Non-pigmented ciliary epithelial cell (primary cell): ENCODE data around the gene S1PR2.

Source experiments
- DNase-seq: peaks from one replicate; pipeline ENCODE4 v3.0.0-alpha.2; 2010; ENCODE audit warnings: low read depth

Gene S1PR2, protein sequence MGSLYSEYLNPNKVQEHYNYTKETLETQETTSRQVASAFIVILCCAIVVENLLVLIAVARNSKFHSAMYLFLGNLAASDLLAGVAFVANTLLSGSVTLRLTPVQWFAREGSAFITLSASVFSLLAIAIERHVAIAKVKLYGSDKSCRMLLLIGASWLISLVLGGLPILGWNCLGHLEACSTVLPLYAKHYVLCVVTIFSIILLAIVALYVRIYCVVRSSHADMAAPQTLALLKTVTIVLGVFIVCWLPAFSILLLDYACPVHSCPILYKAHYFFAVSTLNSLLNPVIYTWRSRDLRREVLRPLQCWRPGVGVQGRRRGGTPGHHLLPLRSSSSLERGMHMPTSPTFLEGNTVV

DNA sequence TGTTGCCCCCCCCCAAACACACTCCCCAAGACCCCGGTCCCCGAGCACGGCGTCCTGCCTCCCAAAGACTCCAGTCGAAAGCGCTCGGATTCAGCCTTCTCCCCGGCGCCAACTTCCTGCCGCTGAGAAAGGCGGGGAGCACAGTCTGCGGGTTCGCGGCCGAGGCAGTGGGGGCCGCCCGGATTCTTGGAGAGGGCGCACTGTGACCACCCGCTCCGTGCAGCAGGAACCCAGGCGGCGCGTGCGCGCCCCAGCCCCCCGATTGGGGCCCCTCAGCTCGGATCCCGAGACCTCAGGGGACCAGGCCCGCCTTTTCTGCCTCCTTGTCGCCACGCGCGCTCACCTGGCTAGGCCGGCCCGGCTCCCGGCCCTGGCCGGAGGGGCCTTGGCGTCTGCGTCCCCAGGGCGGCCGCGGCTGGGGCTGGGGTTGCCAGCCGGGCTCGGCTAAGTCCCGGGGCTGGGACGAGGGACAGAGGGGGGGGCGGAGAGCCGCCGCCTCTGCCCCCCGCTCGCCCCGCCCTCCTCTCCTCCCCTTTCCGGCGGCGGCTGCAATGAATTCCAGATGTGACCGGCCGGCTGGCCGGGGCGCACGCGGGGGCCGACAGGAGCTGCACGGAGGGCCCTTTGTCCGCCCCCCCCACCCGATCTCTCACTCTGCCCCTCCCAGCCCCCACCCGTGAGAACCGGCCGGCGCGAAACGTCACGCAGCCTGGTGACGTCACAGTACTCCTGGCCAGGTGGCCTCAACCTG lies at the start of gene S1PR2:
Gene S1PR2, minus strand, starts transcription at position 471 of the 751 bp plus-strand sequence. CDS start 6,426 bp downstream, outside the sequence.
- no peak for DNase-seq

DNA sequence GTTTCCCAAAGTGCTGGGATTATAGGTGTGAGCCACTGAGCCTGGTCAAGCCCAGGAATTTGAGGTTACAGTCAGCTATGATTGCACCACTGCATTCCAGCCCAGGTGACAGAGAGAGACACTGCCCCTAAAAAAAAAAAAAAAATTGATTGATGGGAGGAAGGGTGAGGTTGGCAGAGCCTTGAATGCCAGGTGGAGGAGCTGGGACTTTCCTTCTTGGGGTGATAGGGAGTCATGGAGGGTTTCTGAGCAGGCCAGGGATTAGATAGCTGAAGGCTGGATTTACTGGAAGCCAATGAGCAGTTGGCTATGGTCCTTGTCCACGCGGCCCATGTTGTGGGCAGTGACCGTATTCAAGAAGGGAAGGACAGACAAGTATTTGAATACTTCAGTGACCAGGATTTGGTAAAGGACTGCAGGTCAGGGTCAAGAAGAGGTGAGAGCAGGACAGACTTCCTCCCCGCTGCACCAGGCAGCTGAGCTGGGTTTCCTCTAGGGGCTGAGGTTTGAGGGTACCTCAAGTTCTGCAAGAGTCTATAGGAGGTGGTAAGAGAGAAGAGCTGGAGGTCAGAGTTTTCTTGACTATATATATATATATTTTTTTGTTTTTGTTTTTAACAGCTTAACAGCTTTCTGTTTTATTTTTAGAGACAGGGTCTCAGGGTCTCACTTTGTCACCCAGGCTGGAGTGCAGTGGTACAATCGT lies 48.8 kb upstream of the S1PR2 start:
- DNase-seq = no peak

DNA sequence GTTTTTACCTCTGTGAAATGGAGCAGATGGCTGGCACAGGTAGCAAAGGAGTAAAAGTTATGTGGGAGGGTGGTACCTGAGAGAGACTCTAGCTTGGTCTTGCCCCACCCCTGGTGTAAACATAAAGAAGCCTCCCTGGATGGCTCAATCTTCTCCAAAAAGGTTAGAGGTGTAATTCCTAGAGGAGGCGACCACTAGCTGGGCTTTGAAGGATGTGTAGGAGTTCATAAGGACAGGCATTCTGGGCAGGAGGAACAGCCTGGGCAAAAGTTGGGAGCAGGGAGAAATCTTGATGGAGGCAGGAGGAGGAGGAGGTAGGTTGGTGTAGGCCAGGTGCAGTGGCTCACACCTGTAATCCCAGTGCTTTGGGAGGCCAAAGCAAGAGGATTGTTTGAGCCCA lies 47.8 kb upstream of the S1PR2 start:
- no peak for DNase-seq

DNA sequence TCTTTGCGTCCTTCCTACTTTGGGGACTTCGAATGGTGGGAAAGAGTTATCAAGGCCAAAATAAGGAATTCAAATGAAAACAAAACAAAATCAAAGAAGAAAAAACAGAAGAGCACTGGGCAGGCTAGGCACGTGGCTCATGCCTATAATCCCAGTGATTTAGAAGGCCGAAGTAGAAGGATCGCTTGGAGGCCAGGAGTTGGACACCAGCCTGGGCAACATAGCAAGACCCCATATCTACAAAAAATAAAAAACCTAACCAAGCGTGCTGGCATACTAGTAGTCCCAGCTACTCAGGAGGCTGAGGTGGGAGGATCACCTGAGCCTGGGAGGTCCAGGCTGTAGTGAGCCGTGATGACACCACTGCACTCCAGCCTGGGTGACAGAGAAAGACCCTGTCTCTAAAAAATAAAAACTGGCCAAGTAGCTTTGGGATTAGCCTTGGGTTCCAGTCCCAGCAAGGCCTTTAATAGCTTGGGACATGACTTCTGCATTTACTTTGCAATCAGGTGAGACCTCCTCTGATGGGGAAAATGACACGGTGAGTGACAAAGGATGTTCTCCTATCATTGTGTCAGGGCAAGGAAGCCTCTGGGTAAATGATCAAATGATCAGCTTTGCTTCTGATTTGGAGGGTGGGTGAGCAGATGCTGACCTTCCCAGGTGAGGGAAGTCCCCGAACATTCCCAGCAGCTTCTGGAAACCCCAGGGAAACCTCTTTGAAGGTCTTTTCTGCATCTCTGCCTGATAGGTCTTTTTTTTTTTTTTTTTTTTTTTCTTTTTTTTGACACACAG lies 46.9 kb upstream of the S1PR2 start:
- no peak for DNase-seq

DNA sequence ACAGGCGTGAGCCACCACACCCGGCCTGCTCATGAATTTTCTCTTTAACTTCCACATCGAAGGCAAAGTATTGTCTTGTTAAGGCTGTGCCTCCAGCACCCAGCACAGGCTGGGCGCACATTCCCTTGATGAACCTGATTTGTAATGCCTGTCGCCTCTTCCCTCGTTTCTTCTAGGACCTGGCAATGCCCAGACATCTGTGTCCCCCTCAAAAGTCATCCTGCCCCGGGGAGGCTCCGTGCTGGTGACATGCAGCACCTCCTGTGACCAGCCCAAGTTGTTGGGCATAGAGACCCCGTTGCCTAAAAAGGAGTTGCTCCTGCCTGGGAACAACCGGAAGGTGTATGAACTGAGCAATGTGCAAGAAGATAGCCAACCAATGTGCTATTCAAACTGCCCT lies 43.5 kb upstream of the S1PR2 start:
- no peak for DNase-seq

DNA sequence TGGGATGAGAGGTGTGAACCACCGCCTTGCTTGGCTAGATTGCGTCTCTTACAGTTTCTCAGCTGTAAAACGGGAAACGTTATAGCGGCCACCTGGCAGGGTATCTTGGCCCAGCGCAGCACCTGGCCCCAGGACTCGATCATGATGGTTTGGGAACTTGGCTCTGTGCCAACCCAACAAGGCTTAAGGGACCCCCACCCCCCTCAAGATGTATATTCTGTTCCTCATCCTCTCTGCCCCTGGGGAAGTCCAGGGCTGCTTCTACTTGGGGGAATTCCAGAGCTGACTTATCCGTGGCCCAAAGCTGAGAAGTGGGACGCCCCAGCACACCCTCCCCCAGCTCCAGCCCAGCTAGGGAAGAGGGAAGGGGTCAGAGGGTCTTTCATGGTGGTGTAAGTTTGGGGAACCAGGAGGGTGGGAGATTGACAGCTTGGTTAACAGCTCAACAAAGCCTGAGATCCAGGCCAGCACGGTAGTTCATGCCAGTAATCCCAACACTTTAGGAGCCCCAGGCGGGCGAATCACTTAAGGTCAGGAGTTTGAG lies 40.5 kb upstream of the S1PR2 start:
- DNase-seq = no peak

DNA sequence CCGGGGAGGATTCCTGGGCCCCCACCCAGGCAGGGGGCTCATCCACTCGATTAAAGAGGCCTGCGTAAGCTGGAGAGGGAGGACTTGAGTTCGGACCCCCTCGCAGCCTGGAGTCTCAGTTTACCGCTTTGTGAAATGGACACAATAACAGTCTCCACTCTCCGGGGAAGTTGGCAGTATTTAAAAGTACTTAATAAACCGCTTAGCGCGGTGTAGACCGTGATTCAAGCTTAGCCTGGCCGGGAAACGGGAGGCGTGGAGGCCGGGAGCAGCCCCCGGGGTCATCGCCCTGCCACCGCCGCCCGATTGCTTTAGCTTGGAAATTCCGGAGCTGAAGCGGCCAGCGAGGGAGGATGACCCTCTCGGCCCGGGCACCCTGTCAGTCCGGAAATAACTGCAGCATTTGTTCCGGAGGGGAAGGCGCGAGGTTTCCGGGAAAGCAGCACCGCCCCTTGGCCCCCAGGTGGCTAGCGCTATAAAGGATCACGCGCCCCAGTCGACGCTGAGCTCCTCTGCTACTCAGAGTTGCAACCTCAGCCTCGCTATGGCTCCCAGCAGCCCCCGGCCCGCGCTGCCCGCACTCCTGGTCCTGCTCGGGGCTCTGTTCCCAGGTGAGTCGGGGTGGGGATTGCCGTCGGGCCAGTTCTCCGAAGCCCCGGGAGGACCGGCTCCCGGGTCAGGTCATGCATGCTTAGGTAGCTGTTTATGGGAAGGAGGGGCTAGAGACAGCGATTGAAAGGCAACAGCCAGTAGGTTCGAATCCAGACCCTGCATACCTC lies 39.7 kb upstream of the S1PR2 start, which contains the start of gene ICAM1:
Gene ICAM1, plus strand, starts transcription at position 505 of the 779 bp plus-strand sequence. Its CDS starts 40 bp downstream, at position 545.
- no peak for DNase-seq

DNA sequence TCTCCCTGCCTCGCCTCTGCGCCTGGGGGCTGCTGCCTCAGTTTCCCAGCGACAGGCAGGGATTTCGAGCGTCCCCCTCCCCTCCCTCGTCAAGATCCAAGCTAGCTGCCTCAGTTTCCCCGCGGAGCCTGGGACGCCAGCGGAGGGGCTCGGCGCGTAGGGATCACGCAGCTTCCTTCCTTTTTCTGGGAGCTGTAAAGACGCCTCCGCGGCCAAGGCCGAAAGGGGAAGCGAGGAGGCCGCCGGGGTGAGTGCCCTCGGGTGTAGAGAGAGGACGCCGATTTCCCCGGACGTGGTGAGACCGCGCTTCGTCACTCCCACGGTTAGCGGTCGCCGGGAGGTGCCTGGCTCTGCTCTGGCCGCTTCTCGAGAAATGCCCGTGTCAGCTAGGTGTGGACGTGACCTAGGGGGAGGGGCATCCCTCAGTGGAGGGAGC lies 39.1 kb upstream of the S1PR2 start:
- no peak for DNase-seq

DNA sequence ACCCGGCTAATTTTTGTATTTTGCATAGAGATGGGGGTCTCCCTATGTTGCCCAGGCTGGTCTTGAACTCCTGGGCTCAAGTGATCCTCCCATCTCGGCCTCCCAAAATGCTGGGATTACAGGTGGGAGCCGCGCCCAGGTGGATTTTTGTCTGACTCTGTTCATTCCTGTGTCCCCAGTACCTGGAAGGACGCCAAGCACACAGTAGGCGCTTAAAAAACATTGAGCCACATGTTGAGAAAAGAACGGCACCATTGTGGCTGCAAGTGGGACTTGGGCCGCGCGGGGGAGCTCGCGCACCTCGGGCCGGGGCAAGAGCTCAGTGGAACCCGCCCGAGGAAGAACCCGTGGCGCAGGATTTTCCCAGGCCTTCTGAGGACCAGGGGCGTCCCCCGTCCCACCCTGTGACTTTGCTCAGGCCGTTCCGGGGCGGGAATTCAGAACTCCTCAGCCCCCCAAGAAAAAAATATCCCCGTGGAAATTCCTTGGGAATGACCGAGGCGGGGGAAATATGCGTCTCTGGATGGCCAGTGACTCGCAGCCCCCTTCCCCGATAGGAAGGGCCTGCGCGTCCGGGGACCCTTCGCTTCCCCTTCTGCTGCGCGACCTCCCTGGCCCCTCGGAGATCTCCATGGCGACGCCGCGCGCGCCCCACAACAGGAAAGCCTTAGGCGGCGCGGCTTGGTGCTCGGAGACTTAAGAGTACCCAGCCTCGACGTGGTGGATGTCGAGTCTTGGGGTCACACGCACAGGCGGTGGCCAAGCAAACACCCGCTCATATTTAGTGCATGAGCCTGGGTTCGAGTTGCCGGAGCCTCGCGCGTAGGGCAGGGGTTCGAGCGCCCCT lies 38.4 kb upstream of the S1PR2 start:
- no peak for DNase-seq

DNA sequence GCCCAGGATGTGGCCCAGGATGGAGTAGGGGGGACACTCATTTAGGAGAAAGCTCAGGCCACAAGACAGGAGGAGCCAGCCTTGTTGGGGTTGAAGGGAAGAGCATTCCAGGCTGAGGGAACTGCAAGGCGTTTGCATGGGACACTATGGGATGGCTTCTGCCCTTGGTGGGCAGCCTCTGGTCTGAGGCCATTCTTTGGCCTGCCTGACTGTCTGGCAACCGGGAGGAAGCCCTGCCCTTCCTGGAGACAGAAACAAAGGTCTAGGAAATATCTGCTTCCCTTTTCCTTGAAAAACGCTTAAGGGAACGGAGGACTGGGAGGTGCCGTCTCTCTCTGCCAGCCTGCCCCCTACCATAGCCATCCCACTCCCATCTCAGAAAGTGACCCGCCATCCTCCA lies 36.9 kb upstream of the S1PR2 start:
- DNase-seq = no peak

DNA sequence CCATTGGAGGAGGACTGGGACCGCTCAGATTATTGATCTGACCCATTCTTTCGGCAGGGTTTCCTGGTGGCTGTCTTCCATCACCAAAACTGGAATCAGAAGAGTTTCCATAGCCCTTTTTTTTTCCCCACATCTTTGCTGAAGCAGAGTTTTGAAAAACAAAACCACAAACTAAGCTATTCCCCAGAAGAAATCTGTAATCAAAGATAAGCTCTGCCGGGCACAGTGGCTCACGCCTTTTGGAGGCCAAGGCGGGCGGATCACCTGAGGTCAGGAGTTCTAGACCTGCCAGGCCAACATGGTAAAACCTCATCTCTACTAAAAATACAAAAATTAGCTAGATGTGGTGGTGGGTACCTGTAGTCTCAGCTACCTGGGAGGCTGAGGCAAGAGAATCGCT lies 35.6 kb upstream of the S1PR2 start:
- no peak for DNase-seq

DNA sequence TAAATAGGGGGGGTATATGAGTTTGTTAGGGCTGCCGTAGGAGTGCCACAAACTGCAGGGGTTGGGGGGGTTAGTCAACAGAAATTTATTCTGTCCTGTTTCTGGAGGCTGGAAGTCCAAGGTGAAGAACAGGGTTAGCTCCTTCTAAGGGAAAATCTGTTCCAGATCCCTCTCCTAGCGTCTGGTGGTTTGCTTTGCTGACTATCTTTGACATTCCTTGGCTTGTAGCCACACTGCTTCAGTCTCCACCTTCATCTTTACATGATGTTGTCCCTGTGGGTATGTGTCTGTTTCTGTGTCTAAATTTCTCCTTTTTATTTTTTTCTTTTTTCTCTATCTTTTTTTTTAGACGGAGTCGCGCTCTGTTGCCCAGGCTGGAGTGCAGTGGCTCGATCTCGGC lies 31.6 kb upstream of the S1PR2 start:
- DNase-seq = no peak

DNA sequence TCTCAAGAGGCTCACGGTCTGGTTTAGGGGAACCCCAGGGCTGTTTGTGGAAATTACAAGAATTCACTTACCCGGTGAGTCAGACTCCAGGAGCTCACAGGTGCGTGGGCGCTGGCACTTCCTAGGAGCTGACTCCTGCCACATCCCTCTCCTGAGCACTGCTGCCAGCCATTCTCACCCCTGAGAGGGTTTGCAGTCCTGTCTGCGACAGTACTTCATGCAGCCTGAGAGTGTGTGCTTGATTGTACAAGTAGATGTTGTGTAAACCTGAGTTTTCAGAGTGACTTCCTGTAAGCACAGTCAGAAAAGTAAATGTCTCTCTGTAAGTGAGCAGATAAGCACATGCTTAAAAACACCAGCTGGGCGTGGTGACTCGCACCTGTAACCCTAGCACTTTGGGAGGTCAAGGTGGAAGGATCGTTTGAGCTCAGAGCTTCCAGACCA lies 29.0 kb upstream of the S1PR2 start:
- no peak for DNase-seq

DNA sequence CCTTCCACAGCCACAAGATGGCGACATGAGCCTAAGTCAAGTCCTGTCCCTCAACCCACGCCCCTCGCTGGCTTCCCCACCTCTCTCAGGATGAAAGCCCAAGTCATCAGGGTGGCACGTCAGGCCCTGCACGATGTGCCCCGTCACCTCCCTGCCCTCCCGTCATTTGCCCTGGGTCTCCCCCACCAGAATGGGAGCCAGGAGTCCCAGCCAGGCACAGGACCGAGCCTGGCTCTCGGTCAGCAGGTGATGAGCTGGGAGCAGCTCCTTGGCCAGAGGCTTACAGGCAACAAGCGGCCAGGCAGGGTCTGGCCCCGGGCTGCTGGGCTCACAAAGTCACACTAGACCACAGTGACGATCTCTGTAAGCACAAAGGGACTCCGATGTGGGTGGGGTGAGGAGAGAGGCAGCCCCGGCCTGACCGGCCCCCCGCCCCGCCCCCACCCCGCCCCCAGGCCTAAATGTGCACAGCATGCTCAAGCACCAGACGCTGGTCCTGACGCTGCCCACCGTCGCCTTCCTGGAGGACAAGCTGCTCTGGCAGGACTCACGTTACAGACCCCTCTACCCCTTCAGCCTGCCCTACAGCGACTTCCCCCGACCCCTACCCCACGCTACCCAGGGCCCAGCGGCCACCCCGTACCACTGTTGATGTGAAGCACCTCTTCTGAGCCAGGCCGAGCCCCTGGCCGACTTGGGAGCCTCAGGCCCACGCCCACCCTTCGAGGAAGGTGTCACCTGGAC lies 28.2 kb upstream of the S1PR2 start:
- DNase-seq = peak; percentile 55

DNA sequence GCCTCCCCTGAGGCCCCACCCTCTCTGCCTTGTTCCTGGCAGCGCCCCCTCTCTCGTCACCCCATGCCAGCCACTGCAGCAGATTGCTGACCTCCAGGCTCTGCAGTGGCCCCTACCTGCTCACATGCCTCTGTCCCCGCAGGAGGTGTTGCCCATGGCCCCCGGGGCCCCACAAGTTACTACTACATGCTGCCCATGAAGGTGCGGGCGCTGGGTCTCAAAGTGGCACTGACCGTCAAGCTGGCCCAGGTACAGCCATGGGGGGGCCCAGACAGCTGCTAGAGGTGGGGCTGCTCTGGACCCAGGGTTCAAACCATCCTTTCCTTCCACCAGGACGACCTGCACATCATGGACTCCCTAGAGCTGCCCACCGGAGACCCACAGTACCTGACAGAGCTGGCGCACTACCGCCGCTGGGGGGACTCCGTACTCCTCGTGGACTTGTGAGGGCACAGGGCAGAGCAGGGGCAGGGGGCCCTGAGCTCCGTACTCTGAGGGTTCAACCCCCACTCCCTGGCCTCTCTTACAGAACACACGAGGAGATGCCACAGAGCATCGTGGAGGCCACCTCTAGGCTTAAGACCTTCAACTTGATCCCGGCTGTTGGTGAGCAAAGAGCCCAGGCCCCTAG lies 27.1 kb upstream of the S1PR2 start:
- DNase-seq = no peak

DNA sequence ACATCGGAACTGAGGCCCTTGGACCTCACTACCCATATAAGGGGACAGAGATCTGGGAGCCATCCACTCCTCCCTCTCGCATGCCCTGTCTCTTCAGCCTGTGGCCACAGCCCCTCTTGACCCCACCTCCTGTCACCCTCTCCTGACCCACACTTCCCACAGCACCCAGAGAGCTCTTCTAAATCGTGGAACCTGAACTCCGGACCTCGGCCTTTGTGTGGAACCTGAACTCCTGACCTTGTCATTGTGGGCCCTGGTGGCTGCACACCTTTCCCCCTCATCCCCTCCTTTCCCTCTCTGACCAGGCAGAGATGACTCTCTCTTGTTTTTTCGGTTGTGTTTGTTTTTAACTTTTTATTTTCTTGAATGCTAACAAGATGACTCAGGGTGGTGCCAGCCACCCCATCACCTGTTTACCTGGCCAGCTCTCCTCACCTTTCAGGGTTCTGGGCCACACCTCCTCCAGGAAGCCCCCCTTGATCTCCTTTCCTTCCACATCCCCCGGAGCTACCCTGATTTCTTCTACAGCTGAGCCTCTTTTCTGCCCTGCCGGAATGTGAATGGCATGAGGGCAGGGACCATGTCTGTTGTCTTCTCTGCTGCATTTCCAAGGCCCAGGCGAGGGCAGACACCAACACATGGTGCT lies 26.0 kb upstream of the S1PR2 start:
- no peak for DNase-seq

DNA sequence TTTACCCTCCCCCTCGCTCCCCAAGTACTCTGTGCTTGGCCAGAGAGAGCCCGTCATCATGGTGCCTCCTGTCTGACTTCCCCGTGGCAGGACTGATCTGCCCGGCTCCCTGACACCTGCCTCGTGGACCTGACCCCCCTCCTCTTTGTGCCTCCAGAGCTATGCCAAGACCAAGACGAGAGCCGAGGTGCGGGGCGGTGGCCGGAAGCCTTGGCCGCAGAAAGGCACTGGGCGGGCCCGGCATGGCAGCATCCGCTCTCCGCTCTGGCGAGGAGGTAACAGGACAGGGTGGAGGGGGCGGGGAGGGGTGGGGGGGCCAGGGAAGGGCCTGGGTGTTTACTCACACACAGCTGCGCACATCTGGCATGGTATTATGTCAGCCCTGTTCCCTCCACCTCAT lies 25.4 kb upstream of the S1PR2 start:
- no peak for DNase-seq

DNA sequence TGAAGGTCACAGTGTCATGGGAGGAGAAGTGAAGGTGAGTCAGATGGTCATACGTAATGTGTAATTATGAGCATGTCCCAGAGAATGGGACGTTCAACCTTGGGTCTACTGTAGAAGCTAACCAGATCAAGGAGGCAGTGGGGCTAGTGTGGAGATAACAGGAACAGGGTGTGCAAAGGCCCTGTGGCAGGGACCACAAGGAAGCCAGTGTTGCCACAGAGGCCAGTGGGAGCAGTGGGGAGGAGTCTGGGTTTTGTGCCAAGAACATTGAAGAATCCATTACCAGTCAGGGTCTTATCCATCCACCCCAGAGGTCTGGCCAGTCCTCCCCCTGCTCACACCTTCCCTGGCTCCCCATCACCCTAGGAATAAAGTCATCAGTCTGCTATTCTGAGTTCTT lies 24.2 kb upstream of the S1PR2 start:
- DNase-seq = no peak
